SKM-1 treated with dmso at 0.1 percent for 144 hours (cell line): ENCODE measurements around the gene NMS.
"Not testable (repeated sequence)": the region's sequence is repeated elsewhere in the genome, so short reads cannot be mapped to it uniquely, and the experiment has no call there.

Source experiments
- DNase-seq: peaks from one replicate; lab custom pipeline; 2025; ENCODE audit not compliant: unreplicated experiment; lab: John Stamatoyannopoulos, UW

Gene NMS

GRCh38 chr2:100470182-100470581, at the start of gene NMS:
Gene NMS, plus strand, starts transcription at chr2:100470482. Its CDS starts 7 bp downstream, at chr2:100470489.
- no peak for DNase-seq

GRCh38 chr2:100422320-100423055, 47.8 kb upstream of the NMS start:
- DNase-seq: peak; percentile 43

- no peak for DNase-seq
Measured at GRCh38 chr2:100423631-100424030, 46.7 kb upstream of the NMS start.

- DNase-seq: no peak
Measured at GRCh38 chr2:100424277-100424875, 45.9 kb upstream of the NMS start.

GRCh38 chr2:100425107-100425506, 45.2 kb upstream of the NMS start:
- no peak for DNase-seq

GRCh38 chr2:100425573-100426383, 44.5 kb upstream of the NMS start:
- DNase-seq: peak; percentile 58

GRCh38 chr2:100426384-100426720, 43.9 kb upstream of the NMS start:
- no peak for DNase-seq

GRCh38 chr2:100427111-100427510, 43.2 kb upstream of the NMS start:
- no peak for DNase-seq

GRCh38 chr2:100427627-100428258, 42.5 kb upstream of the NMS start:
- peak; percentile 40 for DNase-seq

GRCh38 chr2:100429726-100430125, 40.6 kb upstream of the NMS start:
- DNase-seq: peak; percentile 9

GRCh38 chr2:100437751-100438150, 32.5 kb upstream of the NMS start:
- DNase-seq: no peak

- no peak for DNase-seq
Measured at GRCh38 chr2:100446696-100447095, 23.6 kb upstream of the NMS start.

GRCh38 chr2:100451092-100451491, 19.2 kb upstream of the NMS start:
- DNase-seq: no peak

GRCh38 chr2:100451734-100452133, 18.5 kb upstream of the NMS start:
- no peak for DNase-seq

- no peak for DNase-seq
Measured at GRCh38 chr2:100453853-100454252, 16.4 kb upstream of the NMS start.

- DNase-seq: not testable (repeated sequence)
Measured at GRCh38 chr2:100456357-100456756, 13.9 kb upstream of the NMS start.

- DNase-seq: no peak
Measured at GRCh38 chr2:100460904-100461530, 9.3 kb upstream of the NMS start.

GRCh38 chr2:100470898-100471514, 724 bp downstream of the NMS start:
- no peak for DNase-seq

- DNase-seq: no peak
Measured at GRCh38 chr2:100476606-100477005, 6.3 kb downstream of the NMS start.

- peak; percentile 1 for DNase-seq
Measured at GRCh38 chr2:100482741-100483140, 12.5 kb downstream of the NMS start.

GRCh38 chr2:100483895-100484294, 13.6 kb downstream of the NMS start:
- DNase-seq: no peak
